Peyer's patch (tissue), 4 donors: ENCODE results near the gene SLC5A5.

Experiments used
- POLR2A ChIP-seq, 2 donors: fragments of 450-650 bp; IDR thresholded peaks; one replicate each; pipeline ENCODE4 v1.5.1; 2017; ENCODE audit warnings: antibody characterized with exemption in 2 of 2, mild to moderate bottlenecking in 2 of 2, moderate library complexity in 2 of 2
- TF ChIP-seq, protein P1 (sequence below), 6 experiments: fragments of 450-650 bp in 4 of 6; fragments of 200-600 bp in 2 of 6; sonication (generic) in 1 of 6; IDR thresholded peaks; one replicate each; pipeline ENCODE4 v1.5.1; 2017 to 2019; ENCODE audit warnings: antibody characterized with exemption in 6 of 6, mild to moderate bottlenecking in 3 of 6, moderate library complexity in 1 of 6

DNA sequence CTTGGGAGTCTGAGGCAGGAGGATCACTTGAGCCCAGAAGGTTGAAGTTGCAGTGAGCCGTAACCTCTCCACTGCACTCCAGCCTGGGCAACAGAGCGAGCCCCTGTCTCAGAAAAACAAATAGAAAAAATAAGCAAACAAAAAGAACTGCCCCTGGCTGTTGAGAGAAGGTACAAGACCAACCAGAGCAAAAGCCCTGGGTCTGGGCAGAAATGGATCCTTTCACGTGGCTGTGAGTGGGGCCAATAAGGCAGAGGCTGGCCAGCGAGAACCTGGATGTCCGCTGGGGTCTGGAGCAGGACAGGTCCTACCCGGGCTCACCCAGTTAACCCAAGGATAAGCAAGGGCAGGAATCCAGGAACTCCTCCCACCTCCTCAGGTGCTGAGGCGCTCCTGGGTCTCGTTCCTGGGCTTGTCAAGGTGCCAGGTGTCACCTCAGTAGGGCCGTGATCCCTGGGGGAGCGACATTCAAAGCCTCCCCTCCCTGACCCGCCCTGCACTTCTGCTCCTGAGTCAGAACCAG lies 4.7 kb upstream of the SLC5A5 start:
- TF ChIP-seq, protein P1, sequence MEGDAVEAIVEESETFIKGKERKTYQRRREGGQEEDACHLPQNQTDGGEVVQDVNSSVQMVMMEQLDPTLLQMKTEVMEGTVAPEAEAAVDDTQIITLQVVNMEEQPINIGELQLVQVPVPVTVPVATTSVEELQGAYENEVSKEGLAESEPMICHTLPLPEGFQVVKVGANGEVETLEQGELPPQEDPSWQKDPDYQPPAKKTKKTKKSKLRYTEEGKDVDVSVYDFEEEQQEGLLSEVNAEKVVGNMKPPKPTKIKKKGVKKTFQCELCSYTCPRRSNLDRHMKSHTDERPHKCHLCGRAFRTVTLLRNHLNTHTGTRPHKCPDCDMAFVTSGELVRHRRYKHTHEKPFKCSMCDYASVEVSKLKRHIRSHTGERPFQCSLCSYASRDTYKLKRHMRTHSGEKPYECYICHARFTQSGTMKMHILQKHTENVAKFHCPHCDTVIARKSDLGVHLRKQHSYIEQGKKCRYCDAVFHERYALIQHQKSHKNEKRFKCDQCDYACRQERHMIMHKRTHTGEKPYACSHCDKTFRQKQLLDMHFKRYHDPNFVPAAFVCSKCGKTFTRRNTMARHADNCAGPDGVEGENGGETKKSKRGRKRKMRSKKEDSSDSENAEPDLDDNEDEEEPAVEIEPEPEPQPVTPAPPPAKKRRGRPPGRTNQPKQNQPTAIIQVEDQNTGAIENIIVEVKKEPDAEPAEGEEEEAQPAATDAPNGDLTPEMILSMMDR (IDR thresholded peaks at IDR 0.05), result no peak
- TF ChIP-seq POLR2A (IDR thresholded peaks at IDR 0.05), result no peak
